ENCODE data around the gene SSBP4. TPM values are rescaled to one million over a fixed set of nuclear protein-coding genes. Genes with fewer than 3 reads are reported as not detected.

SSBP4 gene
- total and polyA plus RNA-seq, 9 of the 15 experiments (the other 6 are each of a cell fraction or from before 2014, with no cell fraction given), result 1.1 to 189 (median 39.0) TPM

DNA sequence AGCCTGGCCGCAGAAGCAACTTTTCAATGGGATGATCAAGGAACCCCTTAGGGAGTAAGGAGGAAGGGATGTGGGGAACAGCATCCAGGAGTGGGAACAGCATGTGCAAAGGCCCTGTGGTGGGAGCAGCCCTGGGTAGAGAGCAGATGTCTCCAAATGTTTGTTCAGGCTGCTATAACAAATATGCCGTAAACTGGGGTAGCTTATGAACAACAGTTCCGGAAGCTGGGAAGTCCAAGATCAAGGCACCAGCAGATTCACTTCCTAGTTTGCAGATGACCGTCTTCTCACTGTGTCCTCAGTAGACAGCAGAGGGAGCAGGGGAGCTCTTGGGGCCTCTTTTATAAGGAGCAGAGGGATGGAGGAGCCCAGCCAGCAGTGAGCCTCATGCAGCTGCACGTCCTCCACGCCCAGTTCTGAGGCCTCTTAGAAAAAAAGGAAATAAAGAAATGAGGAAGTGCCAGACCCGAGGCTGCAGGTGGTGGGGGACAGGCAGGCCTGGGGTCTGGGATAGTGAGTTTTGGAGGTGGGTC lies 17.6 kb upstream of the SSBP4 start (continued):
- TF ChIP-seq TEAD1 (CRISPR knock-in tag; IDR thresholded peaks at IDR 0.05) (no peak), TBP (optimal IDR thresholded peaks at IDR 0.05; ENCODE audit: low read depth, low read length) (peak; percentile 47), MAFK (IDR thresholded peaks at IDR 0.05; ENCODE audit: low read length) (no peak), BACH1 (tag; IDR thresholded peaks at IDR 0.05) (no peak), ZBTB7A (IDR thresholded peaks at IDR 0.05; ENCODE audit: borderline replicate concordance, control insufficient read depth, low read depth, low read length) (peak; percentile 69), ZNF551 (CRISPR knock-in tag; IDR thresholded peaks at IDR 0.05) (no peak)
- TF ChIP-seq, protein P1, sequence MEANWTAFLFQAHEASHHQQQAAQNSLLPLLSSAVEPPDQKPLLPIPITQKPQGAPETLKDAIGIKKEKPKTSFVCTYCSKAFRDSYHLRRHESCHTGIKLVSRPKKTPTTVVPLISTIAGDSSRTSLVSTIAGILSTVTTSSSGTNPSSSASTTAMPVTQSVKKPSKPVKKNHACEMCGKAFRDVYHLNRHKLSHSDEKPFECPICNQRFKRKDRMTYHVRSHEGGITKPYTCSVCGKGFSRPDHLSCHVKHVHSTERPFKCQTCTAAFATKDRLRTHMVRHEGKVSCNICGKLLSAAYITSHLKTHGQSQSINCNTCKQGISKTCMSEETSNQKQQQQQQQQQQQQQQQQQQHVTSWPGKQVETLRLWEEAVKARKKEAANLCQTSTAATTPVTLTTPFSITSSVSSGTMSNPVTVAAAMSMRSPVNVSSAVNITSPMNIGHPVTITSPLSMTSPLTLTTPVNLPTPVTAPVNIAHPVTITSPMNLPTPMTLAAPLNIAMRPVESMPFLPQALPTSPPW (CRISPR knock-in tag; IDR thresholded peaks at IDR 0.05), result peak; percentile 35
- TF ChIP-seq, protein P2, sequence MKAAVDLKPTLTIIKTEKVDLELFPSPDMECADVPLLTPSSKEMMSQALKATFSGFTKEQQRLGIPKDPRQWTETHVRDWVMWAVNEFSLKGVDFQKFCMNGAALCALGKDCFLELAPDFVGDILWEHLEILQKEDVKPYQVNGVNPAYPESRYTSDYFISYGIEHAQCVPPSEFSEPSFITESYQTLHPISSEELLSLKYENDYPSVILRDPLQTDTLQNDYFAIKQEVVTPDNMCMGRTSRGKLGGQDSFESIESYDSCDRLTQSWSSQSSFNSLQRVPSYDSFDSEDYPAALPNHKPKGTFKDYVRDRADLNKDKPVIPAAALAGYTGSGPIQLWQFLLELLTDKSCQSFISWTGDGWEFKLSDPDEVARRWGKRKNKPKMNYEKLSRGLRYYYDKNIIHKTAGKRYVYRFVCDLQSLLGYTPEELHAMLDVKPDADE (conservative IDR thresholded peaks at IDR 0.05; ENCODE audit: control insufficient read depth, low read depth, low read length), result no peak
- TF ChIP-seq, protein P3, sequence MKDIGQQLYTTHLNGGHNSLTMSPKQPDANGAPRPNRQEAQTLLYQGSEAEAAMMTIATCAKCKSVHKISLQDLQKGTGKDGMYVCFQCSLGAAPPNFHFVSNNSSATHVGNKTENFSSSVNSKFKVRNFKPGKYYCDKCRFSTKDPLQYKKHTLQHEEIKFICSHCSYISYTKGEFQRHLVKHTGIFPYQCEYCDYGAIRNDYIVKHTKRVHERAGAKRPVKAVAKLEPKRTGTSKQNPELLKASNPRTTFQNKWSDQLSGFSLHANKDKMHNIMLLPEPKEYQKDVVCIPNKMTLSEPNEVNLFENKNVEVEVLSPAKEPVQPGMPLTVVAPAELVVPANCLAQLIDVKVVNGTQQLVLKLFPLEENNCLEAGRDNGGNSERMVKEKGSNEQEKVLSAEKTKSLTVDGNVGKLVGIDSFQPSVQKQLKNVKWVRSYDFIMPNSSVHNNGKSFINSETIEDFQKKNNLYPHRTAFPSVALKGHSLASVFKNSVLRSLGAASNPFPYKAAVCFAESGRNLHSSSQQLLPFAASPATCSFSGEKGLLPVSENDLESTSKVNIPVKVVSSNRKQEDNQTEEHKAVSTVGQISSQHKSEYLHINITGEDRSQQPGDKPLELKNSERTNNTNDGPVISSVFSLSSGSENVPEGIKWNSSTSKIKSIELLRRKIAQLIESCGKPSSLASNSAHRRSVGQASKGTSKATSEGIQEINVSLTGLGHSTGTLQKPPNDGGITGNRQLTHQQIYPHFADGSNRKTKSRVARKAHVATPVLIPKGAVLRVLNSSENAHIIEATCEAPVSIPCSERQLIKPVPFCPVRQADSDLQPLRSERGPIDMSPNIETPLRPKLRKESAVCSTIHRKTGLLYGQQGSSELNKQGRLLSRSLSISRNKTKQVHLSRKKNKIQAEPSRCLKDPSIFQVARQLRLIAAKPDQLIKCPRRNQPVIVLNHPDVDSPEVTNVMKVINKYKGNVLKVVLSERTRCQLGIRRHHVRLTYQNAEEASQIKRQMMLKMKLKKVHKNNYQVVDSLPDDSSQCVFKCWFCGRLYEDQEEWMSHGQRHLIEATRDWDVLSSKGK (CRISPR knock-in tag; IDR thresholded peaks at IDR 0.05), result no peak
- TF ChIP-seq, protein P4, sequence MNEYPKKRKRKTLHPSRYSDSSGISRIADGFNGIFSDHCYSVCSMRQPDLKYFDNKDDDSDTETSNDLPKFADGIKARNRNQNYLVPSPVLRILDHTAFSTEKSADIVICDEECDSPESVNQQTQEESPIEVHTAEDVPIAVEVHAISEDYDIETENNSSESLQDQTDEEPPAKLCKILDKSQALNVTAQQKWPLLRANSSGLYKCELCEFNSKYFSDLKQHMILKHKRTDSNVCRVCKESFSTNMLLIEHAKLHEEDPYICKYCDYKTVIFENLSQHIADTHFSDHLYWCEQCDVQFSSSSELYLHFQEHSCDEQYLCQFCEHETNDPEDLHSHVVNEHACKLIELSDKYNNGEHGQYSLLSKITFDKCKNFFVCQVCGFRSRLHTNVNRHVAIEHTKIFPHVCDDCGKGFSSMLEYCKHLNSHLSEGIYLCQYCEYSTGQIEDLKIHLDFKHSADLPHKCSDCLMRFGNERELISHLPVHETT (CRISPR knock-in tag; conservative IDR thresholded peaks at IDR 0.05 in 1 of 2, IDR thresholded peaks at IDR 0.05 in 1 of 2), result peak in 1 of 2 experiments; percentile 56; a peak in 1 of 4 replicates
- TF ChIP-seq, protein P5, sequence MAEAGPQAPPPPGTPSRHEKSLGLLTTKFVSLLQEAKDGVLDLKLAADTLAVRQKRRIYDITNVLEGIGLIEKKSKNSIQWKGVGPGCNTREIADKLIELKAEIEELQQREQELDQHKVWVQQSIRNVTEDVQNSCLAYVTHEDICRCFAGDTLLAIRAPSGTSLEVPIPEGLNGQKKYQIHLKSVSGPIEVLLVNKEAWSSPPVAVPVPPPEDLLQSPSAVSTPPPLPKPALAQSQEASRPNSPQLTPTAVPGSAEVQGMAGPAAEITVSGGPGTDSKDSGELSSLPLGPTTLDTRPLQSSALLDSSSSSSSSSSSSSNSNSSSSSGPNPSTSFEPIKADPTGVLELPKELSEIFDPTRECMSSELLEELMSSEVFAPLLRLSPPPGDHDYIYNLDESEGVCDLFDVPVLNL (CRISPR knock-in tag; IDR thresholded peaks at IDR 0.05; ENCODE audit: low read depth), result no peak
- TF ChIP-seq, protein P6, sequence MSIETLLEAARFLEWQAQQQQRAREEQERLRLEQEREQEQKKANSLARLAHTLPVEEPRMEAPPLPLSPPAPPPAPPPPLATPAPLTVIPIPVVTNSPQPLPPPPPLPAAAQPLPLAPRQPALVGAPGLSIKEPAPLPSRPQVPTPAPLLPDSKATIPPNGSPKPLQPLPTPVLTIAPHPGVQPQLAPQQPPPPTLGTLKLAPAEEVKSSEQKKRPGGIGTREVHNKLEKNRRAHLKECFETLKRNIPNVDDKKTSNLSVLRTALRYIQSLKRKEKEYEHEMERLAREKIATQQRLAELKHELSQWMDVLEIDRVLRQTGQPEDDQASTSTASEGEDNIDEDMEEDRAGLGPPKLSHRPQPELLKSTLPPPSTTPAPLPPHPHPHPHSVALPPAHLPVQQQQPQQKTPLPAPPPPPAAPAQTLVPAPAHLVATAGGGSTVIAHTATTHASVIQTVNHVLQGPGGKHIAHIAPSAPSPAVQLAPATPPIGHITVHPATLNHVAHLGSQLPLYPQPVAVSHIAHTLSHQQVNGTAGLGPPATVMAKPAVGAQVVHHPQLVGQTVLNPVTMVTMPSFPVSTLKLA (conservative IDR thresholded peaks at IDR 0.05), result 0 out of 4 replicates have a peak, but pooled peaks of 1 of the 2 experiments have one; percentile 41

Data from K562 (cell line).